Astrocyte (in vitro differentiated cells and primary cell): Measurements from ENCODE around the gene PALLD. TPM values are rescaled to one million over a fixed set of nuclear protein-coding genes. Genes with fewer than 3 reads are reported as not detected.

ENCODE experiments used
- DNase-seq: peaks from one replicate; pipeline ENCODE4 v3.0.0-alpha.2; 2010; ENCODE audit warnings: low read depth
- FAIRE-seq: peaks from 2 replicates; lab custom pipeline; 2011; peaks lifted over from hg19 to GRCh38; lab: Jason Lieb, UNC
- H2AFZ ChIP-seq: 2 replicates; pipeline ENCODE4 v1.6.0; 2012; ENCODE audit warnings: low read depth, low read length, inconsistent platforms
- H3K27ac ChIP-seq: 2 replicates; pipeline ENCODE4 v1.5.1; 2011; ENCODE audit warnings: low read depth, low read length, inconsistent platforms
- H3K27me3 ChIP-seq: 2 replicates; pipeline ENCODE4 v1.6.0; 2011; ENCODE audit warnings: low read length, inconsistent platforms; ENCODE audit not compliant: insufficient read depth
- H3K36me3 ChIP-seq: 2 replicates; pipeline ENCODE4 v1.5.1; 2011; ENCODE audit warnings: low read length, inconsistent platforms; ENCODE audit not compliant: insufficient read depth
- H3K4me1 ChIP-seq: 2 replicates; pipeline ENCODE4 v1.5.1; 2011; ENCODE audit warnings: low read length, inconsistent platforms; ENCODE audit not compliant: insufficient read depth
- H3K4me2 ChIP-seq: 2 replicates; pipeline ENCODE4 v1.6.0; 2012; ENCODE audit warnings: low read length, inconsistent platforms
- H3K4me3 ChIP-seq: 2 replicates; pipeline ENCODE4 v1.5.1; 2011; ENCODE audit warnings: low read depth, mild to moderate bottlenecking, low read length, inconsistent platforms; ENCODE audit not compliant: insufficient read depth
- H3K79me2 ChIP-seq: 2 replicates; pipeline ENCODE4 v1.6.0; 2012; ENCODE audit warnings: mild to moderate bottlenecking, low read length, inconsistent platforms; ENCODE audit not compliant: insufficient read depth
- H3K9ac ChIP-seq: 2 replicates; pipeline ENCODE4 v1.6.0; 2012; ENCODE audit warnings: mild to moderate bottlenecking, low read length, inconsistent platforms
- H3K9me3 ChIP-seq: 2 replicates; pipeline ENCODE4 v1.5.1; 2012; ENCODE audit warnings: low read depth, mild to moderate bottlenecking, low read length, inconsistent platforms; ENCODE audit not compliant: insufficient read depth
- H4K20me1 ChIP-seq: 2 replicates; pipeline ENCODE4 v1.6.0; 2012; ENCODE audit warnings: low read length, inconsistent platforms; ENCODE audit not compliant: insufficient read depth
- H3K27ac Mint-ChIP-seq: one replicate; pipeline ENCODE4 v1.8.0; 2021; ENCODE audit warnings: mild to moderate bottlenecking, mixed read lengths; ENCODE audit not compliant: unreplicated experiment
- H3K27me3 Mint-ChIP-seq: one replicate; pipeline ENCODE4 v1.8.0; 2021; ENCODE audit warnings: low read depth, mixed read lengths; ENCODE audit not compliant: unreplicated experiment
- H3K36me3 Mint-ChIP-seq: one replicate; pipeline ENCODE4 v1.8.0; 2021; ENCODE audit warnings: low read depth, mixed read lengths; ENCODE audit not compliant: unreplicated experiment
- H3K4me1 Mint-ChIP-seq: one replicate; pipeline ENCODE4 v1.8.0; 2021; ENCODE audit warnings: low read depth, mixed read lengths; ENCODE audit not compliant: unreplicated experiment
- H3K4me3 Mint-ChIP-seq: one replicate; pipeline ENCODE4 v1.8.0; 2021; ENCODE audit warnings: mild to moderate bottlenecking, moderate library complexity, mixed read lengths; ENCODE audit not compliant: unreplicated experiment
- H3K9me3 Mint-ChIP-seq: one replicate; pipeline ENCODE4 v1.8.0; 2021; ENCODE audit warnings: mild to moderate bottlenecking, mixed read lengths; ENCODE audit not compliant: unreplicated experiment
- CTCF ChIP-seq: IDR thresholded peaks from 2 replicates; pipeline ENCODE4 v1.5.1; 2011; ENCODE audit warnings: low read depth, mild to moderate bottlenecking, inconsistent platforms, low read length, moderate library complexity; ENCODE audit not compliant: insufficient read depth
- EZH2 ChIP-seq: IDR thresholded peaks from 2 replicates; pipeline ENCODE4 v1.6.1; 2012; ENCODE audit warnings: mild to moderate bottlenecking, low read length, inconsistent platforms; ENCODE audit not compliant: insufficient read depth
- total RNA-seq: library from RNA; stranded (reverse); gene quantifications from 2 replicates; pipeline ENCODE4 v1.2.1, GENCODE V29; 2021

PALLD gene
- total RNA-seq, 1 donor from 2014 or later, result 498 TPM

- H3K4me1 Mint-ChIP-seq, result peaks cover 61% of the 10 kb centered on the region
- DNase-seq, result peak; percentile 87
- peak overlapping the region; percentile 41 for H3K27ac Mint-ChIP-seq
- H3K36me3 Mint-ChIP-seq, result peaks cover 11% of the 10 kb centered on the region
- Histone ChIP-seq H3K36me3 (peaks cover 10% of the 10 kb centered on the region), H3K4me1 (peaks cover 19% of the 10 kb centered on the region), H3K9ac (peak overlapping the region; percentile 47), H3K27me3 (peaks cover 3% of the 10 kb centered on the region), H3K4me3 (no peak overlapping the region), H3K27ac (peak overlapping the region; percentile 61), H3K79me2 (peaks cover 72% of the 10 kb centered on the region), H2AFZ (no peak overlapping the region), H3K9me3 (no peaks in the 10 kb centered on the region), H3K4me2 (peak overlapping the region; percentile 66), H4K20me1 (peaks cover 12% of the 10 kb centered on the region)
- TF ChIP-seq CTCF (no peak), EZH2 (no peak)
- peak overlapping the region; percentile 6 for H3K4me3 Mint-ChIP-seq
- no peaks in the 10 kb centered on the region for H3K9me3 Mint-ChIP-seq
- no peak for FAIRE-seq
- no peaks in the 10 kb centered on the region for H3K27me3 Mint-ChIP-seq
Measured at GRCh38 chr4:168666531-168666930, 169.7 kb downstream of the PALLD start.

GRCh38 chr4:168667376-168667775, 170.5 kb downstream of the PALLD start:
- H3K4me3 Mint-ChIP-seq, result peak overlapping the region; percentile 30
- Histone ChIP-seq H3K27me3 (peaks cover under 1% of the 10 kb centered on the region), H3K27ac (peak overlapping the region; percentile 53)

More at GRCh38 chr4:168667376-168667775, 170.5 kb downstream of the PALLD start:
- peak overlapping the region; percentile 14 for H3K9ac ChIP-seq
- peaks cover 10% of the 10 kb centered on the region for H3K36me3 ChIP-seq
- no peak for DNase-seq
- H3K79me2 ChIP-seq, result peaks cover 64% of the 10 kb centered on the region
- H3K4me1 ChIP-seq, result peaks cover 19% of the 10 kb centered on the region
- peak overlapping the region; percentile 66 for H3K4me2 ChIP-seq
- no peak for FAIRE-seq
- no peak overlapping the region for H2AFZ ChIP-seq
- Mint-ChIP-seq H3K4me1 (peaks cover 55% of the 10 kb centered on the region), H3K27me3 (no peaks in the 10 kb centered on the region), H3K36me3 (peaks cover 13% of the 10 kb centered on the region), H3K27ac (peak overlapping the region; percentile 68), H3K9me3 (no peaks in the 10 kb centered on the region)
- no peak overlapping the region for H3K4me3 ChIP-seq
- H3K9me3 ChIP-seq, result no peaks in the 10 kb centered on the region
- no peak for TF ChIP-seq EZH2
- no peak for TF ChIP-seq CTCF
- H4K20me1 ChIP-seq, result peaks cover 9% of the 10 kb centered on the region
